Upper lobe of left lung (tissue), 6 donors: ENCODE data around the gene IL22RA2. TPM values are rescaled to one million over a fixed set of nuclear protein-coding genes. Genes with fewer than 3 reads are reported as not detected.

Experiments
- ATAC-seq, 2 donors: fragments of 200-7000 bp; cut with Tn5 transposase; one replicate each; pipeline ENCODE4 v1.9.1; 2022; ENCODE audit warnings: mild to moderate bottlenecking in 2 of 2, moderate library complexity in 2 of 2; ENCODE audit not compliant: low FRiP score in 2 of 2
- DNase-seq, 2 donors: peaks; one replicate each; pipeline ENCODE4 v3.0.0-alpha.2; 2019 to 2020
- H3K27ac ChIP-seq, 4 donors: fragments of 200-600 bp; sonication (generic); one replicate each; pipeline ENCODE4 v1.5.1; 2016 to 2019
- H3K27me3 ChIP-seq, 4 donors: fragments of 200-600 bp; sonication (generic); one replicate each; pipeline ENCODE4 v1.5.1; 2017 to 2019
- H3K36me3 ChIP-seq, 4 donors: fragments of 200-600 bp; sonication (generic); one replicate each; pipeline ENCODE4 v1.5.1; 2016 to 2019
- H3K4me1 ChIP-seq, 4 donors: fragments of 200-600 bp; sonication (generic); one replicate each; pipeline ENCODE4 v1.5.1; 2018 to 2019
- H3K4me3 ChIP-seq, 4 donors: fragments of 200-600 bp; sonication (generic); one replicate each; pipeline ENCODE4 v1.5.1; 2017 to 2019; ENCODE audit warnings: mild to moderate bottlenecking in 2 of 4, moderate library complexity in 1 of 4
- H3K9me3 ChIP-seq, 4 donors: fragments of 200-600 bp; sonication (generic); one replicate each; pipeline ENCODE4 v1.5.1; 2018 to 2019
- CTCF ChIP-seq, 6 experiments: fragments of 450-650 bp in 4 of 6; fragments of 200-600 bp in 2 of 6; sonication (generic) in 2 of 6; IDR thresholded peaks; one replicate each; pipeline ENCODE4 v1.5.1; 2016 to 2019; ENCODE audit warnings: antibody characterized with exemption in 6 of 6
- EP300 ChIP-seq, 4 donors: sonication (generic); formaldehyde crosslinking; IDR thresholded peaks; one replicate each; pipeline ENCODE4 v1.5.1; 2017; ENCODE audit warnings: antibody characterized with exemption in 4 of 4, control low read depth in 2 of 4
- POLR2A ChIP-seq, 4 donors: fragments of 450-650 bp; IDR thresholded peaks; one replicate each; pipeline ENCODE4 v1.5.1; 2016 to 2017; ENCODE audit warnings: antibody characterized with exemption in 4 of 4, mild to moderate bottlenecking in 2 of 4
- POLR2AphosphoS5 ChIP-seq, 2 donors: sonication (generic); formaldehyde crosslinking; IDR thresholded peaks; one replicate each; pipeline ENCODE4 v1.5.1; 2017; ENCODE audit warnings: antibody characterized with exemption in 2 of 2
- WGBS, 2 donors: methylation state at CpG; one replicate each; pipeline ENCODE4 v1.1.5; 2017 to 2018; 5-methylcytosine and 5-hydroxymethylcytosine counted together
- total RNA-seq, 6 donors: library from RNA; depleted of rRNA in 4 of 6; stranded (reverse); fragments of >200 nt in 4 of 6; gene quantifications; one replicate each; pipeline versions ENCODE4 v1.1.0 to v1.2.1, GENCODE V29; 2016 to 2021
- donor health status: DM: no; HTN: no; CAD: no; lungs with moderate emphysema.
- donor health status: DM: no; HTN: yes; CAD: no; lungs with severe emphysema.

The IL22RA2 gene
- total RNA-seq, 6 donors from 2014 or later = not detected

GRCh38 chr6:137106183-137106582, 67.3 kb downstream of the IL22RA2 start:
- Histone ChIP-seq H3K27me3 (no peaks in the 10 kb centered on the region), H3K4me3 (no peak overlapping the region), H3K9me3 (no peaks in the 10 kb centered on the region), H3K36me3 (no peaks in the 10 kb centered on the region), H3K27ac (no peak overlapping the region), H3K4me1 (peaks cover 0 to 2% (median 0%) of the 10 kb centered on the region in 4 donors)
- WGBS, 2 donors = 97 to 98% methylated on average over 3 of the region's 3 CpGs
- ATAC-seq = no peak
- no peak for DNase-seq
- no peak for TF ChIP-seq POLR2A (IDR thresholded peaks at IDR 0.05)
- TF ChIP-seq POLR2AphosphoS5 (IDR thresholded peaks at IDR 0.05) = no peak
- no peak for TF ChIP-seq EP300 (IDR thresholded peaks at IDR 0.05)
- TF ChIP-seq CTCF (IDR thresholded peaks at IDR 0.05) = no peak

GRCh38 chr6:137105375-137105774, 68.1 kb downstream of the IL22RA2 start:
- WGBS, 2 donors = 59% methylated on average over 4 of the region's 4 CpGs
- H3K9me3 ChIP-seq = no peaks in the 10 kb centered on the region
- peaks cover 0 to 2% (median 0%) of the 10 kb centered on the region in 4 donors for H3K4me1 ChIP-seq
- TF ChIP-seq POLR2AphosphoS5 (IDR thresholded peaks at IDR 0.05) = no peak
- no peak for TF ChIP-seq CTCF (IDR thresholded peaks at IDR 0.05)
- no peak for TF ChIP-seq POLR2A (IDR thresholded peaks at IDR 0.05)
- TF ChIP-seq EP300 (IDR thresholded peaks at IDR 0.05) = no peak
- DNase-seq = no peak
- no peaks in the 10 kb centered on the region for H3K27me3 ChIP-seq
- no peak overlapping the region for H3K4me3 ChIP-seq
- no peak for ATAC-seq
- no peak overlapping the region for H3K27ac ChIP-seq
- no peaks in the 10 kb centered on the region for H3K36me3 ChIP-seq

GRCh38 chr6:137104926-137105325, 68.5 kb downstream of the IL22RA2 start:
- 80 to 92% methylated on average over 1 to 3 of the region's 3 CpGs for WGBS, 2 donors

GRCh38 chr6:137102851-137103492, 70.5 kb downstream of the IL22RA2 start:
- Histone ChIP-seq H3K4me3 (no peak overlapping the region), H3K27me3 (no peaks in the 10 kb centered on the region), H3K36me3 (no peaks in the 10 kb centered on the region), H3K9me3 (no peaks in the 10 kb centered on the region), H3K4me1 (peaks cover 0 to 2% (median 0%) of the 10 kb centered on the region in 4 donors), H3K27ac (no peak overlapping the region)
- TF ChIP-seq POLR2A (IDR thresholded peaks at IDR 0.05) (no peak), EP300 (IDR thresholded peaks at IDR 0.05) (no peak), CTCF (IDR thresholded peaks at IDR 0.05) (no peak), POLR2AphosphoS5 (IDR thresholded peaks at IDR 0.05) (no peak)
- no peak for DNase-seq
- ATAC-seq = no peak

More at GRCh38 chr6:137104926-137105325, 68.5 kb downstream of the IL22RA2 start:
- no peaks in the 10 kb centered on the region for H3K27me3 ChIP-seq
- no peaks in the 10 kb centered on the region for H3K9me3 ChIP-seq
- H3K4me3 ChIP-seq = no peak overlapping the region
- DNase-seq (no peak), ATAC-seq (no peak)
- peaks cover 0 to 2% (median 0%) of the 10 kb centered on the region in 4 donors for H3K4me1 ChIP-seq
- H3K27ac ChIP-seq = no peak overlapping the region
- no peak for TF ChIP-seq POLR2AphosphoS5 (IDR thresholded peaks at IDR 0.05)
- no peak for TF ChIP-seq CTCF (IDR thresholded peaks at IDR 0.05)
- no peak for TF ChIP-seq POLR2A (IDR thresholded peaks at IDR 0.05)
- no peak for TF ChIP-seq EP300 (IDR thresholded peaks at IDR 0.05)
- no peaks in the 10 kb centered on the region for H3K36me3 ChIP-seq
